Neural crest cell (in vitro differentiated cells): Measurements from ENCODE around the gene ARL15. TPM values are rescaled to one million over a fixed set of nuclear protein-coding genes. Genes with fewer than 3 reads are reported as not detected.
"Not testable (repeated sequence)": the region's sequence is repeated elsewhere in the genome, so short reads cannot be mapped to it uniquely, and the experiment has no call there.

ENCODE experiments used
- DNase-seq: peaks from one replicate; pipeline ENCODE4 v3.0.0; 2021; ENCODE audit warnings: low read depth, mixed read lengths, low spot score
- H3K27ac Mint-ChIP-seq: one replicate; pipeline ENCODE4 v1.8.0; 2021; ENCODE audit warnings: mild to moderate bottlenecking, mixed read lengths; ENCODE audit not compliant: unreplicated experiment
- H3K27me3 Mint-ChIP-seq: 2 replicates; pipeline ENCODE4 v1.8.0; 2021; ENCODE audit warnings: low read depth, mild to moderate bottlenecking, mixed read lengths
- H3K36me3 Mint-ChIP-seq: 2 replicates; pipeline ENCODE4 v1.8.0; 2021; ENCODE audit warnings: low read depth, mild to moderate bottlenecking, mixed read lengths
- H3K4me1 Mint-ChIP-seq: 2 replicates; pipeline ENCODE4 v1.8.0; 2021; ENCODE audit warnings: mixed read lengths
- H3K4me3 Mint-ChIP-seq: one replicate; pipeline ENCODE4 v1.8.0; 2021; ENCODE audit warnings: mild to moderate bottlenecking, mixed read lengths
- H3K9me3 Mint-ChIP-seq: 2 replicates; pipeline ENCODE4 v1.8.0; 2021; ENCODE audit warnings: mixed read lengths
- total RNA-seq: library from RNA; stranded (reverse); gene quantifications from 2 replicates; pipeline ENCODE4 v1.2.1, GENCODE V29; 2021
- TF ChIP-seq, protein P1 (sequence below): fragments of 200-600 bp; sonication (generic); conservative IDR thresholded peaks from 2 replicates; pipeline ENCODE4 v1.5.0; 2021; ENCODE audit warnings: antibody characterized with exemption, mild to moderate bottlenecking

The ARL15 gene
- total RNA-seq, 1 donor from 2014 or later: 18.4 TPM

DNA sequence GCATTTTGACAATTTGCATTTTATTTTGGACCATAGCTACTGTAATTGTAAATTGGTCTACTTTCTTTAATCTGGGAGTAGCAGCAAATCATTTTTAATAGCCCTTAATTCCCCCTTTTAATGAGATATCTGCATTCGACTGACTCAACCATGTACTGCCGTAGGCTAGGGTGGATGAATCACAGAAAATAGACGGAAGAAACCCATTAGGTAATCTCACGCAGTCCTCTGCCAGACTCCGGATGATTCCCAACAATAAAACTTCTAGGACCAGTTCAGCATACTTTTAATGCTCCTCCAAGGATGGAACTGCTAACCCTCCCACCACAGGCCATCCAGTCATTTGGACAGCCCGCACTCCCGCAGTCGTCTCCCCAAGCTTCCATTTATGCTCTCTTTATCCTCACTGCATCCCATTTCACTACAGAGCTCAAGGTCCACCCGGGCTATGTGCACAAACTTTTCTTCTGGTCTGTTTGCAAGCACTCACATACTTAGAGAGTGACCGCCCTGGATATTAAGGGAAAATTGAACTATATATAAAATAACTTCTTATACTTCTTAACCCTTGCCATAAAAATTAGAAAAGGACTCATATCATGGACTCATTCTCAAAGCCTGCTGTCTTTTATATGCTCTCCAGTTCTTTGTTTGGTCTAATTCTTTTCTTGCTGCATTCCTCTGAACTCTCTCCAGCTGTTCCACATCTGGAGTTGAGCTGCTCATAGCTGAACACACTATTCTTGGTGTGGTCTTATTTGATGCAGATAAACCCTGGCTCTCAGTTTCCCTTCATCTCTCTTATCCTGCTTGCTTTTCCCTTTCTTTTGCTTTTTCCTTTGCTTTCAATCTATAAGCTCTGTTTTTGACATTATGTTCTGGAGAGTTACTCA is 326.6 kb downstream of the ARL15 start:
- Mint-ChIP-seq H3K36me3 (peaks cover 2% of the 10 kb centered on the region), H3K4me3 (no peak overlapping the region), H3K27ac (no peak overlapping the region), H3K9me3 (no peaks in the 10 kb centered on the region), H3K4me1 (no peaks in the 10 kb centered on the region), H3K27me3 (no peaks in the 10 kb centered on the region)
- DNase-seq: no peak
- TF ChIP-seq, protein P1, sequence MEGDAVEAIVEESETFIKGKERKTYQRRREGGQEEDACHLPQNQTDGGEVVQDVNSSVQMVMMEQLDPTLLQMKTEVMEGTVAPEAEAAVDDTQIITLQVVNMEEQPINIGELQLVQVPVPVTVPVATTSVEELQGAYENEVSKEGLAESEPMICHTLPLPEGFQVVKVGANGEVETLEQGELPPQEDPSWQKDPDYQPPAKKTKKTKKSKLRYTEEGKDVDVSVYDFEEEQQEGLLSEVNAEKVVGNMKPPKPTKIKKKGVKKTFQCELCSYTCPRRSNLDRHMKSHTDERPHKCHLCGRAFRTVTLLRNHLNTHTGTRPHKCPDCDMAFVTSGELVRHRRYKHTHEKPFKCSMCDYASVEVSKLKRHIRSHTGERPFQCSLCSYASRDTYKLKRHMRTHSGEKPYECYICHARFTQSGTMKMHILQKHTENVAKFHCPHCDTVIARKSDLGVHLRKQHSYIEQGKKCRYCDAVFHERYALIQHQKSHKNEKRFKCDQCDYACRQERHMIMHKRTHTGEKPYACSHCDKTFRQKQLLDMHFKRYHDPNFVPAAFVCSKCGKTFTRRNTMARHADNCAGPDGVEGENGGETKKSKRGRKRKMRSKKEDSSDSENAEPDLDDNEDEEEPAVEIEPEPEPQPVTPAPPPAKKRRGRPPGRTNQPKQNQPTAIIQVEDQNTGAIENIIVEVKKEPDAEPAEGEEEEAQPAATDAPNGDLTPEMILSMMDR: no peak

DNA sequence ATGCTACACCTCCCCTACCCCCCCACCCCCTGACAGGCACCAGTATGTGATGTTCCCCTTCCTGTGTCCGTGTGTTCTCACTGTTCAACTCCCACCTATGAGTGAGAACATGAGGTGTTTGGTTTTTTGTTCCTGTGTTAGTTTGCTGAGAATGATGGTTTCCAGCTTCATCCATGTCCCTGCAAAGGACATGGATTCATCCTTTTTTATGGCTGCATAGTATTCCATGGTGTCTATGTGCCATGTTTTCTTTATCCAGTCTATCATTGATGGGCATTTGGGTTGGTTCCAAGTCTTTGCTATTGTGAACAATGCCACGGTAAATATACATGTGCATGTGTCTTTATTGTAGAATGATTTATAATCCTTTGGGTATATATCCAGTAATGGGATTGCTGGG is 328.1 kb downstream of the ARL15 start:
- H3K27ac Mint-ChIP-seq, H3K4me3 Mint-ChIP-seq, DNase-seq, H3K9me3 Mint-ChIP-seq, H3K36me3 Mint-ChIP-seq, H3K4me1 Mint-ChIP-seq, H3K27me3 Mint-ChIP-seq: not testable (repeated sequence)

DNA sequence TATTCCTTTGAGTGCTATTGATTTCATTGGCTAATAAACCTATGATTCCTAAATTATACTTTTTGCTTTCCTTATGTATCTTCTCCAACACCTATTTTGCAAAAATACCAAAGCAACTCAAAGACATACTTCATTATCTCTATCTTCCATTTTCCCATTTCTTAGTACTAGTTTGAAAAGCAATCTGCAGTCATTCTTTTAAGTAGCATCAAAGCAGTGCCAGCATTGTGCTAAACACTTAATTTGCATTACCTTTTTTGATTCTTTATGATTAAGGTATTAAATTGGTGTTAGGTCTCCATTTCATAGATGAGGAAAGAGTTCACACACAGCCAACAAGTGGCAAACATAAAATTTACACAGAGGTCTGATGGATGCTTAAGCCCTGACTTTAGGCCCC is 330.3 kb downstream of the ARL15 start:
- TF ChIP-seq, protein P1: no peak
- no peaks in the 10 kb centered on the region for H3K27me3 Mint-ChIP-seq
- H3K36me3 Mint-ChIP-seq: peaks cover 2% of the 10 kb centered on the region
- H3K4me1 Mint-ChIP-seq: no peaks in the 10 kb centered on the region
- DNase-seq: no peak
- H3K27ac Mint-ChIP-seq: no peak overlapping the region
- no peaks in the 10 kb centered on the region for H3K9me3 Mint-ChIP-seq
- H3K4me3 Mint-ChIP-seq: no peak overlapping the region

DNA sequence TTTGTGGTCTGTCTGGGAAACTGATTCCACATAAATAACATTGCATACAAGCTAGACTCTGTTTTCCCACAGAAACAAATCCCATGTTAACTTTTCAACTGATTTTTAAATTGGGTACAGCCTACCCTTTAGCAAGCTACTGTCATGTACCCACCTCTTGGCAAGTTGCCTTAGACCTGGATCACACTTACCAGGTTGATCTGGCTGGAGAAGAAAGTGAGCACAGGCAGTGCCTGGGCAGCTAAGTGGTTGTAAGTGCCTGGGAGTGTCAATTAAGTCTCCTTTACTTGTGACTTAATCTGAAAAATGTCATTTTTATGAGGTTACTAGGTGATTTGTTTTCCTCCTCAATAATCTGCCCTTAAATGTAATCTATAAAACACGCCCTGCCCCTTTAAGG is 336.4 kb downstream of the ARL15 start:
- H3K27ac Mint-ChIP-seq: no peak overlapping the region
- no peaks in the 10 kb centered on the region for H3K27me3 Mint-ChIP-seq
- H3K36me3 Mint-ChIP-seq: no peaks in the 10 kb centered on the region
- H3K9me3 Mint-ChIP-seq: no peaks in the 10 kb centered on the region
- H3K4me1 Mint-ChIP-seq: no peaks in the 10 kb centered on the region
- H3K4me3 Mint-ChIP-seq: no peak overlapping the region
- TF ChIP-seq, protein P1: no peak
- DNase-seq: no peak

- no peaks in the 10 kb centered on the region for H3K27me3 Mint-ChIP-seq
- no peak for DNase-seq
- H3K36me3 Mint-ChIP-seq: no peaks in the 10 kb centered on the region
- no peaks in the 10 kb centered on the region for H3K4me1 Mint-ChIP-seq
- H3K4me3 Mint-ChIP-seq: no peak overlapping the region
- no peak overlapping the region for H3K27ac Mint-ChIP-seq
- TF ChIP-seq, protein P1: no peak
- no peaks in the 10 kb centered on the region for H3K9me3 Mint-ChIP-seq
Observed at GRCh38 chr5:53972314-53972713, 338.1 kb downstream of the ARL15 start.

GRCh38 chr5:53971551-53971950 is 338.8 kb downstream of the ARL15 start:
- Mint-ChIP-seq H3K27ac (no peak overlapping the region), H3K9me3 (no peaks in the 10 kb centered on the region), H3K4me1 (no peaks in the 10 kb centered on the region), H3K4me3 (no peak overlapping the region), H3K36me3 (no peaks in the 10 kb centered on the region), H3K27me3 (no peaks in the 10 kb centered on the region)
- DNase-seq: no peak
- TF ChIP-seq, protein P1: no peak
